GM21786 (cell line): Measurements from ENCODE around the gene RAC3.

Experiments used
- ATAC-seq: cut with Tn5 transposase; IDR thresholded peaks from one replicate; pipeline ENCODE4 v1.9.1; 2021; ENCODE audit not compliant: unreplicated experiment

Gene RAC3

DNA sequence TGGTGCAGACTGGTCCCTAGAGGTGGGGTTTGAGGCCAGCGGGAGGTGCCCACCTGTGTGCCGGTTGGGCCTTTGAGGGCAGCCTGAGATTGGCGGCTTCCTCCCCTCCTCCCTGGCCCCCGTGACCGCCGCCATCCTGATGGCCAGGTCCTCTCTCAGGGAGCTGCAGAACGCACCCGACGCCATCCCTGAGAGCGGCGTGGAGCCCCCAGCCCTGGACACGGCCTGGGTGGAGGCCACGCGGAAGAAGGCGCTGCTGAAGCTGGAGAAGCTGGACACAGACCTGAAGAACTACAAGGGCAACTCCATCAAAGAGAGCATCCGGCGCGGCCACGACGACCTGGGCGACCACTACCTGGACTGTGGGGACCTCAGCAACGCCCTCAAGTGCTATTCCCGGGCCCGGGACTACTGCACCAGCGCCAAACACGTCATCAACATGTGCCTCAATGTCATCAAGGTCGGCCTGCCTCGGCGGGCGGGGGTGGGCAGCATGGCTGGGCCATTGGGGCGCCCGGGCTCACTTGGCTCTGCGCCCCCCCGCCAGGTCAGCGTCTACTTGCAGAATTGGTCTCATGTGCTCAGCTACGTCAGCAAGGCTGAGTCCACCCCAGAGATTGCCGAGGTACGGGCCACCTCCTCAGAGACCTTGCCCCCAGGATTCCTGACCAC is 23.0 kb downstream of the RAC3 start:
- no peak for ATAC-seq

DNA sequence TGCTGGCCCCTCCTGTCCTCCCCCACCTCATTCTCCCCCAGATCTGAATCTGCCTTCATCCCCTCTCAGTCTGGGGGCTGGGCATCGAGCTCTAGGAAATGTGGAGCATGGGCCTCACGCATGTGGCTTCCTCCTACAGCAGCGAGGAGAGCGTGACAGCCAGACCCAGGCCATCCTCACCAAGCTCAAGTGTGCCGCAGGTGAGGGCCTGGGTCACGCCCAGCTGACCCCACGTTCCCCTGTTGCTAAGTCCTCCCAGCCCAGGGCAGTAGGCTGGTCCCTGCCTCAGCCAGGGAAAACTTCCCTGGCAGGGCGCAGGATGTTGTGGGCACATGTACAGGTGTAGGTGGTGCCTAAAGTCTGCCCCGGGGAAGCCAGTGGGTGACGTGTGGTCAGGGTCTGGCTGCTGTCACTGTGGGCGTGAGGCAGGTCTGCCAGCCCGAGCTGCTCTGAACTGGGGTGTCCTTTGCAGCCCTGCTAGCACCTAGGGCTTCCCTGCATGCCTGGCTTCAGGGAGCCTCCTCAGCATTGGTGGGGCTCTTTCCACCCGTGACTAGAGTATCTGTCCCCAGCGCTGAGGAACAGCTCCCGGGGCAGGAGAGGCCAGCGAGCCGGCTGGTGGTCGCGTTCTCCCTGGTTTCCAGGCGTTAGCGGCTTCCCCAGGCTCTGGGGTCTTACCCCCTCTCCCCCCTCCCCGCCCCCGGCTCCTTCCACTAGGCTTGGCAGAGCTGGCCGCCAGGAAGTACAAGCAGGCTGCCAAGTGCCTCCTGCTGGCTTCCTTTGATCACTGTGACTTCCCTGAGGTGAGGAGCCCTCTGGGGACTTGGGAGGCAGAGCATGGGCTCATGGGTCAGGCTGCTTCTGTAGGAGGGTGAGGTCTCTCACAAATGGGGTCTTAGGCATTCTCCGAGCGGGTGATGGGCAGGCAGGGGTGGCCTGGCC is 23.8 kb downstream of the RAC3 start:
- ATAC-seq: no peak

DNA sequence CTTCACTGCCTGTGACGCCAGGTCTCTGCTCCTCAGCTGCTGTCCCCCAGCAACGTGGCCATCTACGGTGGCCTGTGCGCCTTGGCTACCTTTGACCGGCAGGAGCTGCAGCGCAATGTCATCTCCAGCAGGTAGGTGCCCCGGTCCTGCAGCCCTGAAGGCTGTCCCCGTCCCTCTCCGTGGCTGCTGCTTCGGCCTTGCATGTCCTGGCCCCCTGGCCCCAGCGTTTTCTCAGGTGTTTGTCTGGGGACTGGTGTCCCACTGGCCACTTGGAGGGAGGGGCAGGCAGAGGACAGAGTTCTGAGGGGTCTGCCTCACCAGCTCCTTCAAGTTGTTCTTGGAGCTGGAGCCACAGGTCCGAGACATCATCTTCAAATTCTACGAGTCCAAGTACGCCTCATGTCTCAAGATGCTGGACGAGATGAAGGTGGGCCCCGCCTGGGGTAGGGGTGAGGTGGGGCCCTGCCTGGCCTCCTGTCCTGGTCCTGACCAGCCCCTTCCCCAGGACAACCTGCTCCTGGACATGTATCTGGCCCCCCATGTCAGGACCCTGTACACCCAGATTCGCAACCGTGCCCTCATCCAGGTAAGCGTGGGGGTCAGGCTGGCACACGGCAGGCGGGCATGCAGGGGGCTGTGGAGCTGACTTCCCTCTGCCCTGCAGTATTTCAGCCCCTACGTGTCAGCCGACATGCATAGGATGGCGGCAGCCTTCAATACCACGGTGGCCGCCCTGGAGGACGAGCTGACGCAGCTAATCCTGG is 24.7 kb downstream of the RAC3 start:
- ATAC-seq: no peak

DNA sequence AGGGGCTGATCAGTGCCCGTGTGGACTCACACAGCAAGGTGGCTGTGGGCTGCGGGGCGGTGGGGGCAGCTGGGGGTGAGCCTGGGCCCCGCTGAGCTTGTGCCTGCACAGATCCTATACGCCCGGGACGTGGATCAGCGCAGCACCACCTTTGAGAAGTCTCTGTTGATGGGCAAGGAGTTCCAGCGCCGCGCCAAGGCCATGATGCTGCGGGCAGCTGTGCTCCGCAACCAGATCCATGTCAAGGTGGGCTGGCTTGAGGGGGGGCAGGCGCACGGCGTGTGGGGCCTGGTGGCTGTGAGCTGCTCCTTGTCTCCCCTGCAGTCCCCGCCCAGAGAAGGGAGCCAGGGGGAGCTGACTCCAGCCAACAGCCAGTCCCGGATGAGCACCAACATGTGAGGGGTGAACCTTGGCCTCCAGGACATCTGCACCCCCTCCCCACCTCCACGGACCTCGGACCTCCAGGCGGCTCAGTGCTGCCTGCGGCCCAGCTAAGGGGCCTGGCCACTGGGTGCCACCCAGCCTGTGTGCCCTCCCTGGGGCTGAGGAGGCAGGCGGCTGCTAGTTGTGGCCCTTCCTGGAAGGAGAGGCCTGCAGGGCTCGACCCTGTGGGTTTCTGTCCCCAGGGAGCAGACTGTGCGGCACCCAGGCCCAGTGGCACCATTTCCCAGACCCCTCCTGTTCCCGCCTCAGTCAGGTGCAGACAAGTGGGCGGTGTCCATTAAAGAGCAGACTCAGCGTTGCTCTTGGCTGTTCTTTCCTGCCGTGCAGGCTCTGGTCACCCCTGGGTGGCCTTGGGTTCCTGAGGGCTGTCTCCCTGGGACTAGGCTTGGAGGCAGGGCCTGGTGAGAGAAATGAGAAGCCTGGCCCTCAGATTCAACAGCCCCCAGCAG is 25.5 kb downstream of the RAC3 start:
- ATAC-seq: no peak

DNA sequence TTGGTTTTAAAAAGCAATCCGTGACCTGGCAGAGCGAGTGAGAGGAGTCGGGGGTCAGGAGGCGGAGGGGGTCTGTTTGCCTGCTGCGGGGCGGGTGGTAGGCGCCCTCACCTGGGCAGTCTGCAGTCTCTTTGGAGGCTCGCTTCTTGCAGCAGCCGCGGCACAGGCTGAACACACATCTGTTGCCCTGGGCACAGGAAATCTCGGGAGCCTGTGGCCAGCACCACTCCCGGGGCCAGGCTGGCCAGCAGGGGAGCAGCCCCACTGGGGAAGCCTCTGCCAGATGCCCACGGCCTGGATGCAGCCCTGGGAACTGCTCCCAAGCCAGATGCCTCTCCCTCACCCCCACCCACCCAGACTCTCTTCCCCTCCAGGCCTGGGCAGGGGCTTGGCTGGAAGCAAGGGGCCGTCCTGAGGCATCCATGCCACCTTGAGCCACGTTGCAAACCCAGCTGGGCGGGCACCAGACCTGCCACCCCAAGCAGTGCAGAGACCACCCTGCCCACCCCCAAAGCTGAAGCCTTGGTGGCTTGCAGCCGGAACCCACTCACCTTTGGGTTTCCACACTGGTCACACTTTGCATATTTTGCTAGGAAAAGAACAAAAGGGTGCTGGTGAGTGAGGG is 26.9 kb downstream of the RAC3 start:
- ATAC-seq: no peak

DNA sequence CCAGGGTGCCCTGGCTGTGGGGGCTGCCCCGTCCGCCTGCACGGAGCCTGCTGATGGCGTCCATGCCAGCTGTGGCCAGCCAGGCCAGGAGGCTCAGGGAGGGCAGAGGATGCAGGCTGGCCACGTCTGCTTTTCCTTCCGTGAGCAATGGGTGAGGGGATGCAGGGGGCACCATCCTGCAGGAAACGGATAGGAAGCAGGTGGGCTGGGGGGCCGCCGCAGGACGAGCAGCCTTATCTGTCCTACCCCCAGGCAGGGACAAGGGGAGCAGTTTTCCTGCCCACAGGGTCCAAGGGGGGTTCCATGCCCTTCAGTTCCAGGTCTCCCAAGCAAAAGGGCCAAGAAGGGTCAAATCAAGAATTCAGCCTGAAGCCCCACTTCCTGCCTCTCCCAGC is 27.4 kb downstream of the RAC3 start:
- no peak for ATAC-seq

DNA sequence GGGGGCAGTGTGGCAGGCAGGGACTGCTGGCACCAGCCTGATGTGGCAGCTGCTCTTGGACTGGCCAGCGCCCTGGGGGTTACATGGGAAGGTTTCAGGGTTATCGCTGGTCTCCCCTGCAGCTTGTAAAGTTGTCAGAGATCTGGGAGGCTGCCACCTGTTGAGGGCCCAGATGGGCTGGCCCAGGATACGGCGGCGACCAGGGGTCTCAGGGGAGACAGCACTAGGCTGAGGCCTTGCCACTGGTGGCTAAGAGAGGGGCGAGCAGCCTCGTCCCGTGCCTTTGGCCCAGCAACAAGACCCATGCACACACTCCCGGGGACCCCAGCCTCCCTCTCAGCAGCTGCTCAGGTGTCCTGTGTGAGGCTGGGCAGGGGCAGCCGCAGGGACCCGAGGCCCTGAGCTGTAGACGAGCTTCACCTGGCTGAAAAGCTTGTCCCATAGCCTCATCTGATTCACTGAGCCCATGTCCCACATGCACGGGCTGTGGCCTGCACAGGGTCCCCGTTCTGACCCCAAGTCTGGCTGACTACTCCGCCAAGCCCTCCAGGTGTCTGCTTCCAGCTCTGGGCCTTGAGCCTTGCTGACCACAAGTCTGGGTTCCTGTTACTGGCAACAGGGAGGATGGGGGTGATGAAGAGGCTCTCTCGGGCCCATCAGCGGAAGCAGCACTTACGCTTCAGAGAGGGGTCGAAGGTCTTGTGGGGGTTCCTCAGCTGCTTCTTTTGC is 28.0 kb downstream of the RAC3 start:
- no peak for ATAC-seq

DNA sequence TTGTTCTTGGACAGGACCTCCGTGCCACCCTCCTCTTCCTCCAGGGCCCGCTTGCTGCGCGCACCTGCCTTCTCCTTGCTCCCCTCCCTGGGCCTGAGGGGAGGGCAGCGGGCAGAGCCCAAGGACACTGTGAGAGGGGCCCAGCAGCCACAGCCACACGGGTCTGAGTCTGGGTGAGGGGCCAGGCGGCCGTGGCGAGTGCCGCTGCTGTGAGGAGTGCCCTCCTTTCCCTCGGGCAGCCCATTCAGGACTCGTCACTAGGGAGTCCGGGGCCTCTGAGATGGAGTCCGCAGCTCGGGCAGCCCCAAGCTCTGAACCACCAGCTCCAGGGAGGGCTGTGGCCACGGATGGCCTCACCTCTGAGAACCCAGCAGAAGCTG is 28.5 kb downstream of the RAC3 start:
- ATAC-seq: no peak

DNA sequence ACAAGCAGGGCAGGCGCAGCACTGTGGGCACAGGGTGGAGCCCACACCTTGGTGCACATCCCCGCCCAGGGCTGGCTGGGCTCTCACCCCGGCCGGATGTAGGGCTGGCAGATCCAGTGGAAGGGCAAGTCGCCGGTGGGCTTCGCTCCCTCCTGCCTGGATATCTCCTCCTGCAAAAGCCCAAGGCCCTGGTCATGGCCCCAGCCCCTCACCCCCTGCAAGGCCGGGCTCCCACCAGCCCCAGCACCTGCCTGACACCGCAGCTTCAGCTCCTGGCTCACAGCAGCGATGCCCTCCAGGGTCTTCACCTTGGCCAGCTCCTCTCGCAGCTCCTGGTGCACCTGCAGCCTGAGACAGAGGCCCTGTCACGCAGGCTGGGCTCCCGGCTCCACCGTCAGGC is 29.1 kb downstream of the RAC3 start:
- no peak for ATAC-seq

DNA sequence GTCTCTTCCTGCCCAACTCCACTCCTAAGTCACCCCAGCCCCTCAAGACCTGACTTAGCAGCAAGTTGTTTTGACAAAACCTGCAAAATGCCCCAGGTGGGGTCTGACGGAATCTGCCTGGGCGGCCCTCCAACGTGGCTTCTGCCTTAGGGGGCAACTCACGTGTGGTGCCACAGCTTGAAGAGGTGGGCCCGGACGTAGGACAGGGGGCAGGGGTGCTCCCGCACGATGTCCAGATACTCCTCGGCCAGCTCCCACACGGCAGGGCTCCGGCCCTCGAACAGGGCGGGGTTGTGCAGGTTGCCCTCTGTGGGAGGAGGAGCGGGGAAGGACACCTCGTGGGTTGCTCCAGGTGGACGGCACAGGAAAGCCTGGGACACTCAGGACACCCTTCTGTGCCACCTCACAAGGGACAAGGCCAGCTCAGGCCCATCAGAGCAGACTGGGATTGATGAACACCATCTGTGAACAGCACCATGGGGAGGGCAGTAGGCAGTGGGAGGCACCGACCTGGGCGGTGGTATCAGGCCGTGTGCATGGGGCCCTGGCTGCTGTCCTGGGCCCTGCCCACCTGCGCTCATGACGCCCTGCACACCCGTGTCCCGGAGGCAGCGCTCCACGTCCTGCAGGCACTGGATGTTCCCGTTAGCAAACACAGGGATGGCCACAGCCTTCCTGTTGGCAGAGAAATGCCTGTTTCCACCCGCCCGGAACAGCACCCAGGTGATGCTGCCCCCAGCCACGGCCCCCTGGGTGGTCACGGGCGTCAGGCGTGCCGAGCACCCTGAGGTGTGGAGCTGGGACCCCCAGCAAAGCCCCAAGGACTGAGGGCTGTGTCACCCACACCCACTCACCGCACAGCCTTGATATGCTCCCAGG is 29.8 kb downstream of the RAC3 start:
- no peak for ATAC-seq

DNA sequence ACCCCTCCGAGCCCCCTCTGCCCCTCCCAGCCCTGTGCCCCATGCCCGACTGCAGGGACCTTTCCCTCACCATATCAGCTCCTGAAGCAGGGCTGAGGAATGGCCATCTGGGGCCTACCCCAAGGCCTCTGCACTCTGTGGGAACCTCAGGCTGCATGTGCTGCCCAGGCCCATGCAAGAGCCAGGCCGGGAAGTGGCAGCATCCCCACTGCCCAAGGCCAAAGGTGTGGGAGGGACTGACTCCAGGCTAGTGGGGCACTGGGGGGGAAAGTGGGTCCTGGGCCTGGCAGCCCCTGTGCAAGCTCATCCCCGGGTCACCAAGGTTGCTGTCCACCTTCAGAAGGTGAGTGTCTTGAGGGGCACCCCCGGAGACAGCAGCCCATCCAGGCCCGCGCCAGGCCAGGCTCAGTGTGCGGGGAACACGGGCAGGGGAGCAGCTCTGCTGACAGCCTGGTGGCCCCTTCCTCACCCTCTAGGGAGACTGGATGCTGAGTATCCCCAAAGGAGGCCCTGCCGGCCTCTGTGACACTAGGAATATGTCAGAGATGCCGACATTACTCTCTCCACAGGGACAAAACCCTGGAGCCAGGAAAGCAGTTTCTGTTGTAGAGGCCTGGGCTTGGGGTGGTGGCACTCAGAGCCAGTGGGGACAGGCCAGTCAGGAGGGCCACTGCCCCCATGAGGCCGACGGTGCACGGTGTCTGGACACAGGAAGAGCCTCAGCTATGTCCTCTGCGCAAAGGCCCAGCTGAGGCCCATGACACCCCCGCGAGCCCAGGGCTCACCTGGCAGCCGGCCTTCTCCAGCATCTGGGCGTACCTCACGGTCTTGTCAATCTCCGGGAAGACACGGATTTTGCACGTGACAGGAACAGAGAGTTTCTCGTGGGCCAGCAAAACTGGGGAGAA is 30.9 kb downstream of the RAC3 start:
- ATAC-seq: no peak

DNA sequence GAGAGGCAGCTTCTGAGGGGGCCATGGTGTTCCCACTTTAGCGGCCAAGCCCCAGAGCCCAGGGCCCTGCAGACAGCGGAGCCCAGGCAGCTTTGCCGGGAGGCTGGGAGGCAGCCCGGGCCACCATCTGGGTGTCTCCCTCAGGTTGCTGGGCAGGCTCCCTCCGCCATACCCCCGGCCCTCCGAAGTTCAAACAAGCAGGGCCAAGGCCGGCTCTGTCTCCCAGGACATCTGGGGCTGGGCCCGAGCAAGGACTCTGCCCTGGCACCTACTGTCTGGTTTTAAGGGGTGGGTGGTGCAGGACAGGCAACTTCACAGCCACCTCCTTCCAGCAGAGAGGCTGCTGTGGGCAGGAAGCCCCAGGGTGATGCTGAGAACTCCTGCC is 31.5 kb downstream of the RAC3 start:
- no peak for ATAC-seq

DNA sequence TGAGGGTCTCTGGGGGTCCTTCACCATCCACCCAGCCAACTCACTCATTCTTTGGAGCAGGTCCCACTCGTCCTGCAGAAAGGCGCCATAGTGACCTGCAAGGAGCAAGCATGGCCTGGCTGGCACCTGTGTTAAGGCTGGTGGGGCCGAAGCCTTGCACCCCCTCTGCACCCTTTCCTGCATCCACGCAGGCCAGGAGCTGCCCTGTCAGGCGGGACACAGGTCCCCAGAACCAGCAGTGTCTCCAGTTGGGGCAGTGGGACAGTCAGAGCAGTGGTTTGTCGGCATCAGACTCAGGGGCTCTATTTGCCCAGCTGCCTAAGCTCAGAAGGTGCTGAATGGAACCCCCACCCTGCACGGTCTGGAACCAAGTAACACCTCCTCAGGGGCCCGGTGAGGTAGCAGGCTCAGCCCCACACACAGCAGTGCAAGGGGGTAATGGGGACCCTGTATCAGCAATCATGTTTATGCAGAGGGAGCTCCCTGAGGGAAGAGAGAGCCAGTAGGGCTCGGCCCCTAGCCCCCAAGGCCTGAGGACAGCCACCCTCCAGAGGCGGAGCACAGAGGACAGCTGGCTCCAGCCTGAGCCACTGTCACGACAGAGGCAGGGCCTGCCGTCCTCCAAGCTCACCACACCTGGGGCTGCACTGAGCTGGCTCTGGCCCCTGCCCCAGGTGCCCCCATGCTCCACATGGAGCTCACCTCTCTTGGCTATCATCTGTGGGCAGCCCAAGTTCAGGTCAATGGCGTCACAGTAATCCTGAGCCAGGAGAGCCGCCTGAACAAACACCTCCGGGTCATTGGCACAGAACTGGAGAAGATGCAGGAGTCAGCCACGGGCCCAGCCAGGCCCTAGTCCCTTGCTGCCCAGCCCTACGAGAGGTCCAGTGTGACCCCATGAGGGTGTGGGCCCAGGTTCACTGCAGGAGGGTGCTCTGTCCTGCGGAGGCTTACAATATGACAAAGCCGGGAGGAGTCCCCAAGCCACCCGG is 32.2 kb downstream of the RAC3 start:
- no peak for ATAC-seq

DNA sequence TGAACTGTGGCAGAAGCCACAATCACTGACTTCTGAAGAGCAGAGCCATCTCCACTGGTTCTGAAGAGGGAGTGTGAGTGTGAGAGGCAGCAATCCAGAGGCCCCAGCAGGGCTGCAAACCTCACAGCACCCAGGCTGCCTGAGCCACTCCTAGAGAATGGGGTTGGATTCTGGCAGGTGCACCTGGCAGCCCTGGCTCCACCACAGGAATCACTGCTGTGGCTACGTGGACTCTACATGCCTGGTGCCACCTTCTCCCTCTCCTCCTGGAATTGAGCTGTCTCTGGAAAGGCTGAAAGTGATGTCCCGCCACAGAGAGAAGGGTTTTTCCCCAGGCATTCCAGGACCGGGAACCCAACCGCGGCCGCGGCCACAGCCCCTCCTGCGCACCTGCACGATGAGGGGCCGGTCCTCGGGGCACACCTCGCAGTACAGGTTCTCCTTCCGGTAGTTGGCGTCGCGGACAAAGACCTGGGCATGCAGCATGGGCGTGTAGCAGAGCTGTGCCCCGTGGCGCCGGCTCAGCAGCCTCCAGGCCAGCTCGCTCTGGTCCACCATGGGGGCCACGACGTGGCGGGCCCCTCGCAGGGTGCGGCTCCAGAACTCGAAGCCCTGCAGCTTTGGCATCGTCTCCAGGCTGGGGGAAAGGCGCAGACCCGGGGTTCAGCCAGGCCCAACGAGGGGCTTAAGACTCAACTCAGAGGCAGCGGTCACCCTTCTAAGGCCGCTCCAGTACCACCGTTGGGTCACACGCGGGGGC is 33.1 kb downstream of the RAC3 start:
- no peak for ATAC-seq

DNA sequence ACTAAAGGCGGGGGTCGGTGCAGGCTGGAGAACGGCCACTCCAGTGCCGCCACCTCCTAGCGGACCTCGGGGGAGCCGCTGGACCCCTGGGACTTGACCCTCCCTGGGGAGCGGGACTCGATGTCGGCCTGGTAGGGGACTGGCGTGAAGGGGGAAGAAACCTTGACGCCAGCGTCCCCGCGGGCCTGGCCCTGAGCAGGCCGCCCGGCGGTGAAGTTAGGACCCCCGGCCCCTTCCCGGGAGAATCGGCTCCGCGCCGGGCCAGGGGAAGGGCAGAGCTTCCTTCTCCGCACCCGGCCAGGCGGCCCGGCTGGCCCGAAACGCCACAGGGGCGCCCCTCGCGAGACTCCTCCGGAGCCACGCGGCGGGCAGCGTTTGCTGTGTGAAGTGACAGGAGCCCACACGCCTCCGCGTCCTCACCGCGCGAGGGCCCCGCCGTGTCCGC is 33.7 kb downstream of the RAC3 start:
- ATAC-seq: no peak
